ENCODE data around the gene PTPRG.

- no peak for TF ChIP-seq RAD21 (IDR thresholded peaks at IDR 0.05; ENCODE audit: low read depth)
- TF ChIP-seq TCF12 (IDR thresholded peaks at IDR 0.05; ENCODE audit: low read depth): no peak
- no peak for TF ChIP-seq YY1 (IDR thresholded peaks at IDR 0.05; ENCODE audit: low read depth)
- no peak for TF ChIP-seq TAF1 (IDR thresholded peaks at IDR 0.05; ENCODE audit: low read depth)
- TF ChIP-seq EGR1 (IDR thresholded peaks at IDR 0.05): no peak
- TF ChIP-seq CREB1 (IDR thresholded peaks at IDR 0.05; ENCODE audit: low read depth): no peak
- no peak for TF ChIP-seq MAX (IDR thresholded peaks at IDR 0.05)
- no peak for TF ChIP-seq EP300 (IDR thresholded peaks at IDR 0.05; ENCODE audit: borderline replicate concordance)
Observed at GRCh38 chr3:61875046-61875844, 313.9 kb downstream of the PTPRG start.
